Bronchial epithelial cell (primary cell): ENCODE data around the gene ALG6. TPM values are rescaled to one million over a fixed set of nuclear protein-coding genes. Genes with fewer than 3 reads are reported as not detected.

Source experiments
- DNase-seq: peaks from one replicate; pipeline ENCODE4 v3.0.0-alpha.2; 2010; ENCODE audit warnings: low read depth
- FAIRE-seq: peaks from 2 replicates; lab custom pipeline; 2011; peaks lifted over from hg19 to GRCh38; lab: Jason Lieb, UNC
- H3K27me3 ChIP-seq: 2 replicates; pipeline ENCODE4 v1.5.1; 2011; ENCODE audit warnings: low read length; ENCODE audit not compliant: control insufficient read depth, insufficient read depth
- H3K36me3 ChIP-seq: 2 replicates; pipeline ENCODE4 v1.5.1; 2011; ENCODE audit warnings: low read length; ENCODE audit not compliant: control insufficient read depth, insufficient read depth
- H3K4me3 ChIP-seq: 2 replicates; pipeline ENCODE4 v1.5.1; 2011; ENCODE audit warnings: mild to moderate bottlenecking, low read depth, low read length, control low read depth
- total RNA-seq: library from RNA; depleted of rRNA; stranded (reverse); fragments of >200 nt; gene quantifications from 2 replicates; pipeline ENCODE4 v1.2.1, GENCODE V29; 2014
- TF ChIP-seq, protein P1 (sequence below): IDR thresholded peaks from 2 replicates; pipeline ENCODE4 v1.5.1; 2011; ENCODE audit warnings: mild to moderate bottlenecking, moderate library complexity, low read length, control low read depth, inconsistent platforms; ENCODE audit not compliant: insufficient read depth, severe bottlenecking

Gene ALG6
- total RNA-seq, 1 donor from 2014 or later: 9.2 TPM

GRCh38 chr1:63453232-63453631, 85.8 kb downstream of the ALG6 start:
- TF ChIP-seq, protein P1, sequence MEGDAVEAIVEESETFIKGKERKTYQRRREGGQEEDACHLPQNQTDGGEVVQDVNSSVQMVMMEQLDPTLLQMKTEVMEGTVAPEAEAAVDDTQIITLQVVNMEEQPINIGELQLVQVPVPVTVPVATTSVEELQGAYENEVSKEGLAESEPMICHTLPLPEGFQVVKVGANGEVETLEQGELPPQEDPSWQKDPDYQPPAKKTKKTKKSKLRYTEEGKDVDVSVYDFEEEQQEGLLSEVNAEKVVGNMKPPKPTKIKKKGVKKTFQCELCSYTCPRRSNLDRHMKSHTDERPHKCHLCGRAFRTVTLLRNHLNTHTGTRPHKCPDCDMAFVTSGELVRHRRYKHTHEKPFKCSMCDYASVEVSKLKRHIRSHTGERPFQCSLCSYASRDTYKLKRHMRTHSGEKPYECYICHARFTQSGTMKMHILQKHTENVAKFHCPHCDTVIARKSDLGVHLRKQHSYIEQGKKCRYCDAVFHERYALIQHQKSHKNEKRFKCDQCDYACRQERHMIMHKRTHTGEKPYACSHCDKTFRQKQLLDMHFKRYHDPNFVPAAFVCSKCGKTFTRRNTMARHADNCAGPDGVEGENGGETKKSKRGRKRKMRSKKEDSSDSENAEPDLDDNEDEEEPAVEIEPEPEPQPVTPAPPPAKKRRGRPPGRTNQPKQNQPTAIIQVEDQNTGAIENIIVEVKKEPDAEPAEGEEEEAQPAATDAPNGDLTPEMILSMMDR: no peak
- Histone ChIP-seq H3K36me3 (no peaks in the 10 kb centered on the region), H3K27me3 (no peaks in the 10 kb centered on the region), H3K4me3 (no peak overlapping the region)
- no peak for DNase-seq
- FAIRE-seq: no peak

- Histone ChIP-seq H3K27me3 (no peaks in the 10 kb centered on the region), H3K4me3 (no peak overlapping the region), H3K36me3 (no peaks in the 10 kb centered on the region)
- DNase-seq (peak; percentile 14), FAIRE-seq (no peak)
- TF ChIP-seq, protein P1: no peak
Observed at GRCh38 chr1:63454269-63454668, 86.8 kb downstream of the ALG6 start.

DNA sequence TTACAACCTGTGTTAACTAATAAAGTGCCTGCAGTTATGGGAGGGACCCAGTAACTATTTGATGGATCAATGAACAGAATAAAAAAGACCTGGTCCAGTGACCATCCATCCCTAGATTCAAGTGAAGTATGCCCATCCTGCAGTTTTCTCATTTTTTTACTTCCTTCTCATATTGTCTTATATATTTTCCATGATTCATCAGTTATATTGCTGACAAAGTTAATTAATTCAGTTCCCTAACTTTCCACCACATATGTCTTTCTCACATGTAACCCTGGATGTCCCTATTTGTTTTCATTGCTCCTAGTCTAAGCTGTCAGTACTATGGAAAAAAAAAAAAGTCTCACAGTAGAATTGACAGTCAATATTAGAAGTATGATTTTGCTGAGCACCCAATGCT, 91.3 kb downstream of the ALG6 start:
- H3K4me3 ChIP-seq: no peak overlapping the region
- H3K27me3 ChIP-seq: no peaks in the 10 kb centered on the region
- TF ChIP-seq, protein P1: no peak
- H3K36me3 ChIP-seq: no peaks in the 10 kb centered on the region
- DNase-seq (no peak), FAIRE-seq (no peak)

DNA sequence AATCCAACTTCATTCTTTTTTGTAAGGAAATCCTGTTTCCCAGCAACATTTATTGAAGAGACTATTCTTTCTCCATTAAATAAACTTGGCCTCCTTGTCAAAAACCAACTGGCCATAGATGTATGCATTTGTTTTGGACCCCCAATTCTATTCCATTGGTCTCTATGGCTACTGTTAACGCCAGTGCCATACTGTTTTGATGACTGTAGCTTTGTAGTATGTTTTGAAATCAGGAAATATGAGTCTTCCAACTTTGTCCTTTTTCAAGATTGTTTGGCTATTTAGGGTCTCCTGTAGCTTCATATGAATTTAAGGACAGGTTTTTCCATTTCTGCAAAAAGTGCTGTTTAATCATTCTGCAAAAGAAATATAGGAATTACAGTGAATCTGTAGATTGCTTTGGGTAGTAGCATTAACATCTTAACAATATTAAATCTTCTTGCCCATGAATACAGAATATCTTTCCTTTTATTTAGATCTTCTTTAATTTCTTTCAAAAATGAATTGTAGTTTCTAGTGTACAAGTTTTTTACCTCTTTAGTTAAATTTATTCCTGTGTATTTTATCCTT, 94.3 kb downstream of the ALG6 start:
- no peak for FAIRE-seq
- no peaks in the 10 kb centered on the region for H3K27me3 ChIP-seq
- TF ChIP-seq, protein P1: no peak
- H3K4me3 ChIP-seq: no peak overlapping the region
- no peak for DNase-seq
- H3K36me3 ChIP-seq: no peaks in the 10 kb centered on the region

- FAIRE-seq (no peak), DNase-seq (peak; percentile 95)
Observed at GRCh38 chr1:63463248-63463647, 95.8 kb downstream of the ALG6 start.

More at GRCh38 chr1:63463248-63463647, 95.8 kb downstream of the ALG6 start:
- no peaks in the 10 kb centered on the region for H3K36me3 ChIP-seq
- H3K4me3 ChIP-seq: no peak overlapping the region
- no peaks in the 10 kb centered on the region for H3K27me3 ChIP-seq
- TF ChIP-seq, protein P1: no peak
